RKO (cell line): ENCODE results near the gene RAB1B.
"Not testable (repeated sequence)": the region's sequence is repeated elsewhere in the genome, so short reads cannot be mapped to it uniquely, and the experiment has no call there.

Experiments used
- DNase-seq: peaks from one replicate; pipeline ENCODE4 v3.0.0-alpha.2; 2016; ENCODE audit warnings: low spot score

Gene RAB1B

GRCh38 chr11:66239998-66240780, 28.2 kb upstream of the RAB1B start:
- DNase-seq, result no peak

DNA sequence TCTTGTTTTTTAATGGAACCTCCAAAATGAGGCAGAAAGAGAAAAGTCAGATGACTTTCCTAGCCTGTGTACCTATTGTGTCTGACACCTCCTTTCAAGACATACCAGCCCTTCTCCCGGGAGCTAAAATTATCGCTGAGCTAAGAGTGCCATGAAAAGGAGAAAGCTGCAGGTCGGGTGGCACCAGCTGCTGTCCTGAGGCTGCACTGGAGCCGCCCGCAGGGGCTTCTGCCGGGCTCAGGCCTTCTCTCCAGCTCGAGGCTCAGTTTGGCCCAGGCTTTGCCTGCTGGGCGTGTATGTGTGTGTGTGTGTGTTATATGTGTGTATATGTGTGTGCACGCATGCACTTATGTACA, 27.7 kb upstream of the RAB1B start:
- DNase-seq, result no peak

DNA sequence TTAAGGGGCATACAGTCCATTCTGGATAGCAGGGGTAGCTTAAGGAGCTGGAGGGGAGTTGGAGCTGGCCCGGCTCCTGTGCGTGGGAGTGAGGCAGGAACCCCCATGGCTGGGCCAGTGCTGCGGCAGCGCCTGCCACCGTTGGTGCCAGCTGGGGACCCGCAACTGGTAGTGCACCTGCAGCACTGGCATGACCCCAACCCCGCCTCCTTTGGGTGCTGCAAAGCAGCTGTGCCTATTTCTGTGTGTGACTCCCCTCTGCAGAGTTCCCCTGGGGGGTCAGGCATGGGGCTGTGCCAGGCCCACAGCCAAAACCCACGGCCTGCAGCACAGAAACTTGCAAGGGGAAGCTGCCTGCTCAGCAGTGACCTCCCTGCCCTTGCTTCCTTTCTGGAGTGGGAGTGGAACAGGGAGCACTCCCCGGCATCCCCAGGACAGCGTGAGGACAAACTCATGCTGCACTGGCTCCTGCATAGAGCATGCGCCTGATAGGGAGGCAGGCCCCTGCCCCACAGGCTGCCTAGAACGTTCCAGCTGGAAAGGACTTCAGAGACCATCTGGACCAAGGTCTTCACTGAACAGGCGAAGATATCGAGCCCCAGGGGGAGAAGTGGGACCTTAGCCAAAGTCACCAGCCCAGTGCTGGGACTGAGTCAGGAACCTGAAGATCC, 26.2 kb upstream of the RAB1B start:
- no peak for DNase-seq

DNA sequence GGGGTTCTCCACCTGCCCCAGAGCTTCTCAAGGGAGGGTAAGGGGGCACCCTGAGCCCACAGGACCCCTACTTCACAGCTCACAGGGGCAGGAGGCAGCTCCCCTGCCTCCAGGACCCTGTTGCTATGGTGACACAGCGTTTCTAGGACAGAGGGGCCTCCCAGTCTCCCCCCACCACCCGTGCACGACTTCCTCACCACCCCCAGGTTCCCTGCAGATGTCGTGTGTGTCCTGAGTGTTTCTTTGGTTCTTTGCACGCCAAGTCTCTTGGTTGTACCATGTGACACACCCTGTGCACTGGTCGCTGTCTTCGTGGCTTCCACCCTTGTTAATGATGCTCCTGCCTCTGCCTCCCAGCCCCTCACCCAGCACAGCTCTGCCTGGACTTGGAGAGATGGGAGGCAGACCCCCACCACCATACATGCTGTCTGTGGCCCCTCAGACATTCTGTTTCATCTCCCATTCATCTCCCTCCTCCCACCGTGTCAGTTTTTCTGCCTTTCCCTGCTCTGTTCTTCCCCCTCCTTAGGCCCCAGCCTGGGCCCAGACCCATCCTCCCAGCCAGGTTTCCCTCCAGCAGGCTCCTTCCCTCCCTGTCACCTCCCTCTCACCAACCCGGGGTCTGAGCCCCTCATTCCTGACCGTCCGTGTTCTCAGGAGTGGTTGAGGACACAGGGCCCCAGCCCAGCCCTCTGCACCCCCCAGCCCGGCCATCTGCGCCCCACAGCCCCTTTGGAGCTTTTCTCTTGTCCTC, 24.5 kb upstream of the RAB1B start:
- no peak for DNase-seq

DNA sequence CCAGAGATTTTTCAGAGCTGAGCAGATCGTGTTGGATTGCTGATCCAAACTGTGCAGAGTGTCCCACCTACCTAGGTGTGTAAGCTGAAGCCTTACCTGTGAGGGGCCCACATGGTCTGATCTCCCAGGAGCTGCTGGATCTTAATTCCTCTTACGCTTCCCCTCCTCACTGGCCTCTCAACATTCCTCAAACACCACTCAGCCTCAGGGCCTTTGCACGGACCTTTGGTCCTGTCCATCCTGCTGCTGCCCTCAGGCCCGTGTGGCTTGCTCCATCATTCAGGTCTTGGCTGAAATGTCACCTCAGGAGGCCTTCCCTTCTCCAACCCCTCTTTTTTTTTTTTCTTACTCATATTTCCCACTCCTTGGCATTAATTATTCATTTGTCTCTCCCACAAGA, 21.1 kb upstream of the RAB1B start:
- DNase-seq, result no peak

- DNase-seq, result no peak
These were observed 20.6 kb upstream of the RAB1B start for GRCh38 chr11:66247801-66248200.

- DNase-seq, result no peak
These were observed 19.5 kb upstream of the RAB1B start for GRCh38 chr11:66248903-66249302.

GRCh38 chr11:66251809-66252208, 16.6 kb upstream of the RAB1B start:
- DNase-seq, result no peak

DNA sequence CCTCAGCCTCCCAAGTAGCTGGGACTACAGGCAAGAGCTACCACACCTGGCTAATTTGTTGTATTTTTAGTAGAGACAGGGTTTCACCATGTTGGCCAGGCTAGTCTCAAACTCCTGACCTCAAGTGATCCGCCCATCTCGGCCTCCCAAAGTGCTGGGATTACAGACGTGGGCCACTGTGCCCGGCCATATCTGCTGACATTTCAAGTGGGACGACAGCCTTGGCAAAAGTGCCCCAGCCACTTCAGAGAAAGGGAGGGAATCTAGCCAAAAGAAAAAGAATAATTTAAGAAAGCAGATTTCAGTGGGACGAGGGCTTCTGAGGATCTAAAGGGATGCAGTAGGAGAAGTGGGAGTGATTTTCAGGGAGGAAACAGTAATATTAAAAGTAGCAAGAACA, 15.4 kb upstream of the RAB1B start:
- not testable (repeated sequence) for DNase-seq

- no peak for DNase-seq
These were observed 10.0 kb upstream of the RAB1B start for GRCh38 chr11:66258473-66258893.

GRCh38 chr11:66259225-66259624, 9.2 kb upstream of the RAB1B start:
- no peak for DNase-seq

GRCh38 chr11:66259956-66260355, 8.5 kb upstream of the RAB1B start:
- no peak for DNase-seq

- DNase-seq, result no peak
These were observed 6.9 kb upstream of the RAB1B start for GRCh38 chr11:66261578-66261977.

GRCh38 chr11:66262191-66262590, 6.2 kb upstream of the RAB1B start:
- no peak for DNase-seq

GRCh38 chr11:66262696-66263095, 5.7 kb upstream of the RAB1B start:
- no peak for DNase-seq

DNA sequence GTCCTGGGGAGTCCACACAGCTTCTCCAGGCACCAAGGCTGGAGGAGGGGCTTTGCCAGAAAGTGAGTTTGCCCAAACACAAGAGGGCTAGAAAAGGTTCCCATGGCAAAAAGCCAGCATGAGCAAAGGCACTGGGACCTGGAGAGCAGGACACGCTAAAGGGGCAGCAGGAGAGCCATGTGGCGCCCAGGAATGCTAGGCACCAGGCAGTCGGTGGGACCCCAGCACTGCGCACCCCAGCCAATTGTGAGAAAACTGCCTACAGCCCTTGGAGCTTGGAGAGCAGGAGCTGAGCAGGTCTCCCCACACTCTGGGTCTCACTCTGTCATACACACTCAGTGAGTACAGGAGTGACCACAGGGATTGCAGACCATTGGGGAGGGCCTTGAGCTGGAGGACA, 5.2 kb upstream of the RAB1B start:
- no peak for DNase-seq

- no peak for DNase-seq
These were observed 4.7 kb upstream of the RAB1B start for GRCh38 chr11:66263785-66264184.

DNA sequence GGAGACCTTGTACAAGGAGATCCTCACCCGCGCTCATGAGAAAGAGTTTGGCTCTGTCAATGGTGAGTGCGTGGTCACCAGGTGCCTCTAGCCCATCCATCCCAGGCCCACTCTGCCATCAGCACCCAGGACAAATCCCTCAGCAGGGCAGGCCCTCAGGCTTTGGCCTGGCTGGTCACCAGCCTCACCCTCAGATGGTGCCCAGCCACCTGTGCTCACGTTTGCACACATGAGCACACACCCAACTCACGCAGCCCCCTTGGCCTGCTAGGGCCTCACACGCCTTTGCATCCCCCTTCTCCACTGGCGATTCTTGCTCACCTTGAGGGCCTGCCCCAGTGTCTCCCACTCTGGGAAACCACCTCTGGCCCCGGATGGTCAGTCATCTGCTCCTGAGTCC, 4.1 kb upstream of the RAB1B start:
- DNase-seq, result no peak

DNA sequence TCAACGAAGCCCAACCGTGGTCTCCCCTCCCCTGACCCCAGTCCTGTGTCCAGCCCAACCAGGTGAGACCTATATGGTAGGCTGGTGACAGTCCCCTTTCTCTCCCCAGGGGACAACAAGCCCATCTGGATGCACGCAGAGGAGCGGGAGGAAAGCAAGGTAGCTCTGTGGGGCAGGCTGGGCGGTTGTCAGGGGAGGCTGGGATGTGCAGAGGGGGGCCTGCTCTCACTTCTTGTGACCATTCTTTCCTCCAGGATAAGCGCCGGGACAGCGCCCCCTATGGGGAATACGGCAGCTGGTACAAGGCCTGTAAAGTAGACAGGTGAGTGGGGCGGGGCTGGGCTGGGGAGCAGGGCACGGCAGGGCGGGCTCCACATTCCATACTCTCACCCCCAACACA, 3.5 kb upstream of the RAB1B start:
- no peak for DNase-seq

GRCh38 chr11:66265531-66266377, 2.7 kb upstream of the RAB1B start:
- no peak for DNase-seq

DNA sequence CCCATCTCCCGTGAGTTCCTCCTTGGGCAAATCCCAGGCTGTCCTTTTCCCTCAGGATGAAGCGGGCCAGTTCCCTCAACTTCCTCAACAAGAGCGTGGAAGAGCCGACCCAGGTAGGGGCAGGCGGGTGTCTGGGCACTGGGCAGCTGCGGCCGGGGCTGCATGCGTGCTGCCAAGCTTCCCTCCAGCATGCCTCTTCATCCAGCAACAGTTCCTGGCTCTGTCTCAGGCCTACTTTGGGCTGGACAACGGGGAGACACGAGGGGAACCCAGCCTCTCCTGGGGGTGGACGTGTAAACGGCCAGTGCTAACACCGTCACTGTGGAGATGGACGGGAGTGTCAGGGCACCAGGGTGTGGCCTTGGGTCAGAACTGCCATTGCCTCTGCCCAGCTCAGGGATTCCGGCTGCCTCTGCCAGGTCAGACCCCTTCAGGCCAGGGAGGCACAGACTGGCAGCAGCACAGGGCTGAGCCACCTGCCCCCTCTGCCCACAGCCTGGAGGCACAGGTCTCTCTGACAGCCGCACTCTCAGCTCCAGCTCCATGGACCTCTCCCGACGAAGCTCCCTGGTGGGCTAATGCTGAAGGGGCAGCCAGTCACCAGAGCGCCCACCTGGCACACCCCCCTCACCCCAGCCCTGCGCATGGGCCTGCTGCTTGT, 1.9 kb upstream of the RAB1B start:
- no peak for DNase-seq

GRCh38 chr11:66267039-66267378, 1.4 kb upstream of the RAB1B start:
- no peak for DNase-seq
